K562 (cell line): ENCODE results near the gene PUSL1. TPM values are rescaled to one million over a fixed set of nuclear protein-coding genes. Genes with fewer than 3 reads are reported as not detected.

Experiments
- ATAC-seq: fragments of 200-7000 bp; cut with Tn5 transposase; 3 replicates; pipeline ENCODE4 v1.9.1; 2020; ENCODE audit warnings: moderate library complexity
- BruUV-seq: library from RNA; stranded (reverse); fragments of 400-500 nt; replicated peaks from 2 replicates; lab custom pipeline; 2021; lab: Mats Ljungman, UMichigan
- CTCF ChIA-PET: fragments of 300-600 bp; formaldehyde crosslinking; extraction: SDS; loops from one replicate; lab custom pipeline; 2021; ENCODE audit warnings: low intra/inter-chr PET ratio; lab: Yijun Ruan, JAX
- POLR2A ChIA-PET: fragments of 300-600, 350-650 bp; sonication (Branson Sonifier 250); formaldehyde crosslinking; extraction: SDS; loops from one replicate; lab custom pipeline; 2021; ENCODE audit warnings: antibody characterized with exemption, inconsistent platforms; lab: Yijun Ruan, JAX
- DNase-seq, 4 experiments: peaks; one replicate each; pipeline versions ENCODE4 v3.0.0 to v3.0.0-alpha.2; 2011 to 2018; ENCODE audit warnings: low spot score in 3 of 4, mixed read lengths in 3 of 4; ENCODE audit errors: extremely low read depth in 1 of 4
- FAIRE-seq: peaks from 2 replicates; lab custom pipeline; 2011; peaks lifted over from hg19 to GRCh38; lab: Jason Lieb, UNC
- H2AFZ ChIP-seq: 2 replicates; pipeline ENCODE4 v1.6.0; 2011; ENCODE audit warnings: low read depth, low read length, control low read depth, inconsistent platforms
- H3K27ac ChIP-seq: fragments of 200-600 bp; 3 replicates; pipeline ENCODE4 v1.8.0; 2011; ENCODE audit warnings: low read depth, mild to moderate bottlenecking, control low read depth, inconsistent platforms, low read length, moderate library complexity, mixed read lengths; ENCODE audit errors: extremely low read depth
- H3K27me3 ChIP-seq, 2 experiments: fragments of 300-600 bp in 1 of 2; 2 replicates in 1 of 2; 3 replicates in 1 of 2; pipeline versions ENCODE4 v1.6.0 to v1.8.0; 2011; ENCODE audit warnings: inconsistent platforms in 2 of 2, low read length in 2 of 2, mild to moderate bottlenecking in 1 of 2, mixed read lengths in 1 of 2, moderate library complexity in 1 of 2; ENCODE audit not compliant: control insufficient read depth in 2 of 2, insufficient read depth in 2 of 2
- H3K36me3 ChIP-seq: fragments of 300-600 bp; 3 replicates; pipeline ENCODE4 v1.8.0; 2011; ENCODE audit warnings: mild to moderate bottlenecking, low read length, inconsistent platforms; ENCODE audit not compliant: control insufficient read depth, insufficient read depth
- H3K4me1 ChIP-seq, 2 experiments: fragments of 200-600 bp in 1 of 2; replicated peaks in 1 of 2; 2 replicates in 1 of 2; 3 replicates in 1 of 2; pipeline versions ENCODE4 v1.5.1 to v1.8.0; 2011; ENCODE audit warnings: inconsistent platforms in 2 of 2, low read length in 2 of 2, mild to moderate bottlenecking in 1 of 2, mixed read lengths in 1 of 2, moderate library complexity in 1 of 2; ENCODE audit not compliant: control insufficient read depth in 2 of 2, insufficient read depth in 2 of 2
- H3K4me2 ChIP-seq: 2 replicates; pipeline ENCODE4 v1.6.1; 2011; ENCODE audit warnings: low read length, control low read depth, inconsistent platforms, mixed read lengths; ENCODE audit not compliant: insufficient read depth
- H3K4me3 ChIP-seq: fragments of 200-600 bp; sonication (generic), shearing (Covaris generic); 2 replicates; pipeline ENCODE4 v1.5.1; 2016; ENCODE audit warnings: control low read depth, inconsistent platforms
- H3K79me2 ChIP-seq: fragments of 200-600 bp; 3 replicates; pipeline ENCODE4 v1.8.0; 2011; ENCODE audit warnings: low read length, inconsistent platforms; ENCODE audit not compliant: control insufficient read depth, insufficient read depth
- H3K9ac ChIP-seq, 2 experiments: 2 replicates each; pipeline versions ENCODE4 v1.6.0 to v1.6.1; 2011; ENCODE audit warnings: low read depth in 2 of 2, low read length in 2 of 2, control low read depth in 1 of 2, inconsistent platforms in 1 of 2, mild to moderate bottlenecking in 1 of 2, mixed read lengths in 1 of 2; ENCODE audit not compliant: insufficient read depth in 1 of 2
- H3K9me1 ChIP-seq: one replicate; pipeline ENCODE4 v1.6.0; 2011; ENCODE audit warnings: inconsistent platforms, mild to moderate bottlenecking, low read length, moderate library complexity; ENCODE audit not compliant: control insufficient read depth, insufficient read depth
- H3K9me3 ChIP-seq: replicated peaks from 2 replicates; pipeline ENCODE4 v1.5.1; 2011; ENCODE audit warnings: low read depth, low read length, inconsistent platforms; ENCODE audit not compliant: control insufficient read depth, insufficient read depth
- H4K20me1 ChIP-seq: replicated peaks from 2 replicates; pipeline ENCODE4 v1.6.1; 2011; ENCODE audit warnings: low read length, inconsistent platforms, mixed read lengths; ENCODE audit not compliant: control insufficient read depth, insufficient read depth
- BCL6 ChIP-seq: fragments of 250-450 bp; sonication (Bioruptor Pico); IDR thresholded peaks from 2 replicates; pipeline ENCODE4 v1.4.0; 2020
- POLR2A ChIP-seq: fragments of 450-650 bp; conservative IDR thresholded peaks from 2 replicates; pipeline ENCODE4 v1.6.1; 2016
- TARDBP ChIP-seq: fragments of 450-650 bp; IDR thresholded peaks from 2 replicates; pipeline ENCODE4 v1.6.1; 2016
- WGBS: fragments of 100-300 bp; shearing (Covaris generic); methylation state at CpG from one replicate; pipeline ENCODE4 v1.1.6; 2016; ENCODE audit warnings: low coverage, mixed read lengths; ENCODE audit not compliant: insufficient coverage; ENCODE audit errors: missing lambda C conversion rate; 5-methylcytosine and 5-hydroxymethylcytosine counted together
- in situ Hi-C: fragments of 300-500 bp; cut with MboI; formaldehyde crosslinking; loops from 4 replicates; pipeline ENCODE4 v1.15.0; 2018; ENCODE audit warnings: inconsistent platforms, mixed read lengths
- intact Hi-C: fragments of 100-400 bp; cut with micrococcal nuclease; formaldehyde crosslinking; loops from 2 replicates; pipeline ENCODE4 v1.14.2; 2022
- polyA plus RNA-seq, 8 experiments: library from polyadenylated mRNA; depleted of rRNA in 4 of 8; stranded (reverse) in 5 of 8; unstranded in 3 of 8; fragments of >200 nt; fragmentation: Nextera tagmentation in 2 of 8; fragmentation: Illumina TruSeq in 1 of 8; extraction: Ambion mirVana in 2 of 8; extraction: Trizol in 1 of 8; gene quantifications; 2 replicates each; pipeline versions ENCODE4 v1.2.1 to v1.2.3, GENCODE V29; 2011 to 2014; ENCODE audit warnings: inconsistent platforms in 1 of 8, missing spikeins in 1 of 8
- total RNA-seq, 7 experiments: library from RNA; depleted of rRNA in 6 of 7; stranded (reverse); fragments of >200 nt in 6 of 7; fragmentation: Illumina TruSeq in 2 of 7; extraction: Trizol in 2 of 7; gene quantifications; 2 replicates each; pipeline versions ENCODE4 v1.2.1 to v1.2.3, GENCODE V29; 2011 to 2021; ENCODE audit warnings: low replicate concordance in 1 of 7
- TF ChIP-seq, protein P1 (sequence below): sonication (generic); formaldehyde crosslinking; IDR thresholded peaks from 2 replicates; pipeline ENCODE4 v1.9.0; 2022; ENCODE audit warnings: mild to moderate bottlenecking, missing genetic modification reagents

The PUSL1 gene
- total and polyA plus RNA-seq, 9 of the 15 experiments (the other 6 are each of a cell fraction or from before 2014, with no cell fraction given): 0.62 to 86.9 (median 13.6) TPM

DNA sequence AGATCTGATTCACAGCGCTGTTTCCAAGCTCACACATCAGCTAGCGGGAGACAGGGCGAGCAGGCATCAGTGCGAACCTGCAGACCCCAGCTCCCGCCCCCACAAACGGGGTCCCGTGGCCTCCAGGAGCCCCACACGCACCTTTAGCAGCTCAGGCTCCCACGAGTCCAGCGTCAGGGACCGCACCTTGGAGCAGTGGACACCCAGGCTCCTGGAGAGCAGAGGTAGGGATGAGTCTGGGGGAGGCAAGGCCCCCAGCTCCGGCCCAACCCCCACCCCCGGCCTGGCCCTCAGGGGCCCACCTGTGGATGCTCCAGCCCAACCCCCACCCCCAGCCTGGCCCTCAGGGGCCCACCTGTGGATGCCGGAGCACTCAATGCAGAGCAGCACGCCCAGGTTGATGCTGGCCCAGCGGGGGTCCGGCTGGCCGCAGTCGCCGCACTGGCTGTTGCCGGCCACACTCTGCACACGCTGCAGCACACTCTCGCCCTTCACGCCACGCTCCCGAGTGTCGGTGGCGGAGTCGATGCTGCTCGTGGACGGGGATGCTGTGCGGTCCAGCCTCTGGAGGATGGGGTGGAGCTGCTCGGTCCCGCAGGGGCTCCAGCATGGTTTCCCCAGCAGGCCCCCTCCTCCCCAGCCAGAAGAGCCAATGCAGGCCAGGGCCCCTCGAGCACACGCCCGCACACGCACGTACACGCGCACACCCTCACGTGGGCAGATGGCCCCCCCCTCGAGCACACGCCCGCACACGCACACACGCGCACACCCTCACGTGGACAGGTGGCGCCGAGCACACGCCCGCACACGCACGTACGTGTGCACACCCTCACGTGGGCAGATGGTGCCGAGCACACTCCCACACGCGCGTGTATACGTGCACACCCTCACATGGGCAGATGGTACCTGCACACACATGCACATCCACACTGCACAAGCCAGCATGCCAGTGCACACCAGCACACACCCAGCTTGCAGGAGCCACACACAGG is 12.0 kb upstream of the PUSL1 start:
- Histone ChIP-seq H3K4me2 (no peak overlapping the region), H3K27ac (no peak overlapping the region), H3K9ac (no peak overlapping the region), H3K9me3 (no peaks in the 10 kb centered on the region), H3K4me1 (peaks cover 5 to 77% of the 10 kb centered on the region in 2 experiments; a peak in 3 of 5 replicates), H3K4me3 (no peak overlapping the region), H2AFZ (no peak overlapping the region), H4K20me1 (peaks cover 15% of the 10 kb centered on the region; the same call in 1 of the 2 replicates), H3K79me2 (no peaks in the 10 kb centered on the region), H3K27me3 (no peaks in the 10 kb centered on the region), H3K36me3 (peaks cover 17% of the 10 kb centered on the region; the same call in 1 of the 3 replicates), H3K9me1 (peaks cover 24% of the 10 kb centered on the region)
- POLR2A ChIA-PET: interaction anchor here (0.8 kb wide), 1 partner anchor 75 kb away, joined by 3 read pairs; no protein-coding TSS in a partner anchor
- intact Hi-C loops (loop anchor here (10.0 kb wide), 1 partner anchor 312 kb away; the partner anchor contains the start of gene PERM1), in situ Hi-C loops (no loop called here)
- CTCF ChIA-PET: no interaction called here
- FAIRE-seq (no peak), ATAC-seq (no peak), DNase-seq (no peak)
- TF ChIP-seq BCL6 (CRISPR knock-in tag) (no peak), TARDBP (no peak), POLR2A (0 out of 2 replicates have a peak, but pooled peaks have one; percentile 18)
- TF ChIP-seq, protein P1, sequence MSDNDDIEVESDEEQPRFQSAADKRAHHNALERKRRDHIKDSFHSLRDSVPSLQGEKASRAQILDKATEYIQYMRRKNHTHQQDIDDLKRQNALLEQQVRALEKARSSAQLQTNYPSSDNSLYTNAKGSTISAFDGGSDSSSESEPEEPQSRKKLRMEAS: peak; percentile 19; the same call in 1 of the 2 replicates
- no TSS peak for BruUV-seq
- 89% methylated on average over 46 of the region's 62 CpGs for WGBS
